GM04503 (cell line): Measurements from ENCODE around the gene TSEN15.
A peak's percentile ranks its signal among the peaks of the same experiment; 100 is the strongest.
"Not testable (repeated sequence)": the region's sequence is repeated elsewhere in the genome, so short reads cannot be mapped to it uniquely, and the experiment has no call there.

Experiments used
- DNase-seq: peaks from one replicate; pipeline ENCODE4 v3.0.0-alpha.2; 2012; ENCODE audit warnings: low read depth

TSEN15 gene

GRCh38 chr1:184031409-184032107 is 20.0 kb upstream of the TSEN15 start:
- no peak for DNase-seq

GRCh38 chr1:184032306-184032929 is 19.1 kb upstream of the TSEN15 start:
- no peak for DNase-seq

DNA sequence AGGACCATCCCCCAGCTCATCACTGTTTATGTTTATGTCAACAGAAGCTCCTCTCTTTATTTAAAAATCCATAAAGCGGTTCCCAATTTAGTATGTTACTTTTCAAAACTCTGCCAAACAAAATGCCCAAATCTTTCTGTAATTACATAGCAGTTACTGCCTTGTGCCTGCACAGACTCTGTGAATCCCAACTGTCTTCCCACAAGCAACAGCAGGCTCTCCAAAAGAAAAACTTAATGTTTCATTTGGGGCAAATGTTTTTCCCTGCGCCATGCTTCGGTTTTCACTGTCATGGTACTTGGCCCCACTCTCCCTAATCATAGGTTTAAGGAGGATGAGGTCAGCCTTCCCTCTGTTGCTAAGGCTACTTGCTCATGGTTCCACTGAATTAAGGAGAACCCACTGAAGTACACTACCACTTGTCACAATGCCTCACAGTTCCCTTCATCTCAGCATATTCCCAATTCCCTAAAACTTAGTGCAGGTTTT is 18.6 kb upstream of the TSEN15 start:
- DNase-seq = no peak

- peak; percentile 34 for DNase-seq
Observed at GRCh38 chr1:184033711-184034167, 17.8 kb upstream of the TSEN15 start.

- DNase-seq = no peak
Observed at GRCh38 chr1:184034761-184035379, 16.7 kb upstream of the TSEN15 start.

GRCh38 chr1:184035719-184036516 is 15.6 kb upstream of the TSEN15 start:
- DNase-seq = no peak

- no peak for DNase-seq
Observed at GRCh38 chr1:184036517-184036949, 15.0 kb upstream of the TSEN15 start.

GRCh38 chr1:184037849-184038591 is 13.5 kb upstream of the TSEN15 start:
- no peak for DNase-seq

DNA sequence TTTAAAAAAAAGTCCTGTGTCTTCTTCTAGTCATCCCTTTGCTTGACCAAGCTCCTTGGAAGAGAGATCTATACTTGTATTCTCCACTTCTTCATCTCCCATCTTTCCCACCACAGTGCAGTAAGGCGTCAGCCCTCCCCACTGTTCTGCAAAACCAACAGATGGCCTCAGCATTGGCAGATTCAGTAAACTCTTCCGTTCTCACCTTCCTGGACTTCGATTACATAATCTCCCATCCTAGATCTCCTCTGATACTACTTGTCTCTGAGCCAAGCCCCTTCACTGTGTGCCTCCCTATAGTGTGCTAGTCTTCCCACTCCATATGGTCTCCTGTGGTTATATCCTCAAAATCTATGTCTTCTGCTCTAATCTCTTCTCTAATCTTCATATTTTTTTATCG is 12.4 kb upstream of the TSEN15 start:
- DNase-seq = no peak

DNA sequence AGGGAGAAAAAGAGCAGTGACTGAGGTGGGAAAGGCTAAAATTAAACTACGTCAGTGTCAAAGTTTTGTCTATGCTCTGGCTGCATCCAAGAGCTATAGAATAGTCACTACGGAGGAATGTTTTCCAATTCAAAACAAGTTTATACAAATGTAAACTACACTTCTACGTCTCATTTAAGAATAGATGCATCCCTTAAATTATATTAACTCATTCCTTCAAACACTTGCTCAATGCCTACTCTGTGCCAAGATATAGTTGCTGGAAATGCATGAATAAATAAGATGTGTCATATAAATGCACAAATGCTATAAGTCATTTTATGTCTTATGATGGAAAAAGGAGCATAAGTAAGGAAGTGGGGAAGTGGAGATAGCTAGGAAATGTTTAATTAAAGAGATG is 9.8 kb upstream of the TSEN15 start:
- no peak for DNase-seq

GRCh38 chr1:184043315-184043714 is 8.2 kb upstream of the TSEN15 start:
- DNase-seq = not testable (repeated sequence)

GRCh38 chr1:184044603-184045376 is 6.7 kb upstream of the TSEN15 start:
- no peak for DNase-seq

DNA sequence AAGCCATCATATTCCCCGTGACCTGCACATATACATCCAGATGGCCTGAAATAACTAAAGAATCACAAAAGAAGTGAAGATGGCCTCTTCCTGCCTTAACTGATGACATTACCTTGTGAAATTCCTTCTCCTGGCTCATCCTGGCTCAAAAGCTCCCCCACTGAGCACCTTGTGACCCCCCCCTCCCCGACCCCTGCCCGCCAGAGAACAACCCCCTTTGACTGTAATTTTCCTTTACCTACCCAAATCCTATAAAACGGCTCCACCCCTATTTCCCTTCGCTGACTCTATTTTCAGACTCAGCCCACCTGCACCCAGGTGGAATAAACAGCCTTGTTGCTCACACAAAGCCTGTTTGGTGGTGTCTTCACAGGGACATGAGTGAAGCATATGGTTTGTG is 4.0 kb upstream of the TSEN15 start:
- not testable (repeated sequence) for DNase-seq

DNA sequence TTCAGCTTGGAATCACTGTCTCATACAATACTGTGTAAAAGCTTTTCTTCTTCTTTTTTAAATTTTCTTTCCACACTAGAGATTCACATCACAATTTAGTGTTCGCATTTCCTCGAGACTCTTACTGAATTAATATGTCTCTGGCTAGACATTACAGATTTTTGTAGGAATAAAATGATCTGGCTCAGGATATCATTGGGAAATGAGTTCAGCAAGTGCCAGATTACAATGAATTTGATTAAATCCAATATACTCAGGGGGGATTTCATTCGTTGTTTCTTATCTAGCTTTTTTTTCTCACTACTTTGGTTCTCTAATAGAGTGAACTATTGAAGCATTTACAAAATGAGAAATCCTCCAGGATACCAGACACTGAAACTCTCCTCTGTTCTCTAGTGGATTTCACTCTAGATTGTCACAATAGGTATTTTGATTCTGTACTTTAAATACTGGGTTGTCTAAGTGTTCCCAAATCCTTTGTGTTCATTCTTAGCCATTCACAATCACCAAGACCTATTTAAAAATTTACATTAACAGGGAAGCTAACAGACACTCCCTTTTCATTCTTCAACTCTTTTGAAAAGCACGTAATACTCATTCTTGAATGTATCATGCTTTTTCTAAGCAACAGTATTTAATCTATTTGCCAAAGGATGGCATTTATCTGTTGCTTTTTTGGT is 2.8 kb upstream of the TSEN15 start:
- DNase-seq = no peak

GRCh38 chr1:184049291-184049690 is 2.2 kb upstream of the TSEN15 start:
- DNase-seq = no peak

DNA sequence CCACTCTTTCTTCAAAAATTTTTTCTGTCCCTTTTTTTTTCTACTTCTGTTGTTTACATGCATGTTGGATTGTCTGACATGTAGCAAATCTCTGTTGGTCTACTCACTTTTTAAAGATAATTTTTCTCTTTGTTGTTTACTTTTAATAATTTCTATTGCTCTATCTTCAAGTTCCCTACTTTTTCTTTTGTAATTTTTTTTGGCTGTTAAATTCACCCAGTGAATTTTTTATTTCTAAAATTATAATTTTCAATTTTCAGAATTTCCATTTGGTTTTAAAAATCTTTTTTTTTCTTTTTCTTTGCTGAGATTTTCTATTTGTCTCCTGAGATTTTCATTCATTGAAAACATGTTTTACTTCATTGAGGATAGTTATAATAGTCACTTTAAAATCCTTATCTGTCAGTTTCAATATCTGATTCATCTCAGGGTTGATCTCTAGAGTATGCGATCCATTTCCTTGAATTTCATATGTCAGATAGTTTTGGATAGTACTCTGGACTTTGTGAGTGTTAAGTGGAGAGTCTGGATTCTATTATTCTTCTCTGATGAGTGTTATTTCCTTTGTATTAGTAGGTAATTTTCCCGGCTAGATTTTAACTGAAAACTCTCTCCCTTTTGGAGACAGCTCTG is 1.6 kb upstream of the TSEN15 start:
- no peak for DNase-seq

DNA sequence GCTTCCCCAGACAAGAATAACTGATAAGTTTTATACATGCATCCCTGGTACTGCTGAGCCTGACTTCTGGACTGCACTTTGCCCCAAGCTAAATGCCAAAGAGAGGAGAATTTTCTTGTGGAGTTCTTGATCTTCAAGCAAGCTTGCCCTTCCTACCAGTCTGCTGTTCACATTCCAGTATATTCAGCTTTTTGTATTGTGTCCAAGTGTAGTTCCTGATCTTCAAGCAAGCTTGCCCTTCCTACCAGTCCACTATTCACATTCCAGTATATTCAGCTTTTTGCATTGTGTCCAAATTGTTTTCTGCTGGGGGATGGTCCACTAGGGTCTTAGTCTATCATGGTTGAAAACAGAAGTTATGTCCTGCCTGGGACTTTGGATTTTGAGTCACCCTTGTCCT is 894 bp upstream of the TSEN15 start:
- DNase-seq = peak; percentile 29

GRCh38 chr1:184051138-184051484 is 419 bp upstream of the TSEN15 start:
- DNase-seq = no peak

DNA sequence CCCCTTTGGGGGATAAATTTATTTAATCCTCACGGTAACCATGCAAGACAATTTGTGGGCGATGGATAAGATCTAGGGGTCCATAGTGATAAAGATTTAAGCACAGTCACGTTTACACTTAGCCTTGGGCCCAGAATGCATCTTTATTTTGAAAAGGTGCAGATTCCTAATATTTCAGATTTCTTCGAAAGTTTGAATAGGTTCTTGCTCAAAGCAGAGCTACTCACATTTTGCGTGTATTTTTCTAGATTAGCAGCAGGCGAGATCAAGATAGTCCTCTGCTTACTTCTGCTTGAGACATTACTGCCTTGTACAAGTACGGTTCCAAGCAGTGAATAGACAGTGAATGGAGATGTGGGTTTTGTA is 647 bp downstream of the TSEN15 start:
- no peak for DNase-seq

DNA sequence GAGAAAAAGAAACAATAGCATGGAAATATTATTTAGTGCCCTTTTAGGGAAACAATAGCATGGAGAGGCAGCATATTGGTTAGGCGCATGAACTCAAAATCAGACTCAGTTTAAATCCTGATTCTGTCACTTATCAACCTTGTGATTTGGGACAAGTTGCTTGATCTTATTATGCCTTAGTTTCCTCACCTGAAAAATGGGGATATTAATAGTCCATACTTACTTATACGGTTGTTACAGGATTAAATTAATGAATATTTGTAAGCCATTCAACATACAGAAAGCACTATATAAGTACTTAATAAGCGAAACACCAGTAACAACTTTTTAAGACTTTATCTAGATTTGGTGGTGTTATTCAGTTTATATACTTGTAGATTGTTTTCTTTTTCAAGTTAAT is 1.2 kb downstream of the TSEN15 start:
- no peak for DNase-seq
